Measurements from ENCODE around the gene EVI2B. TPM values are rescaled to one million over a fixed set of nuclear protein-coding genes. Genes with fewer than 3 reads are reported as not detected.
"Not testable (repeated sequence)": the region's sequence is repeated elsewhere in the genome, so short reads cannot be mapped to it uniquely, and the experiment has no call there.

The EVI2B gene
- polyA plus RNA-seq, 3 donors, result 166 to 267 (median 262) TPM

GRCh38 chr17:31289790-31290189 is 24.1 kb downstream of the EVI2B start:
- Mint-ChIP-seq H3K4me1 (peaks cover 9% of the 10 kb centered on the region), H3K27me3 (ENCODE audit: low read depth in 3 of 3) (no peaks in the 10 kb centered on the region), H3K27ac (peak overlapping the region in 1 of 7 donors; percentile 3), H3K36me3 (peaks cover 0 to 6% of the 10 kb centered on the region in 2 donors), H3K4me3 (no peak overlapping the region), H3K9me3 (no peaks in the 10 kb centered on the region)
- H3K79me2 ChIP-seq (ENCODE audit: insufficient read depth, low read length), result no peaks in the 10 kb centered on the region
- peaks cover 0 to 7% of the 10 kb centered on the region in 2 donors for H3K4me1 ChIP-seq (ENCODE audit: control insufficient read depth in 1 of 2, insufficient read depth in 2 of 2, low read length in 2 of 2)
- no peak overlapping the region for H2AFZ ChIP-seq (ENCODE audit: insufficient read depth, low read depth, low read length, poor library complexity, severe bottlenecking)
- no peak overlapping the region for H3K4me3 ChIP-seq (replicated peaks in 1 of 3; ENCODE audit: low read depth in 2 of 3, low read length in 3 of 3)
- no peak for DNase-seq
- H3K9ac ChIP-seq (ENCODE audit: insufficient read depth, low read length, poor library complexity, severe bottlenecking), result no peak overlapping the region
- intact Hi-C loops (cut with micrococcal nuclease), result loop anchor here in 1 of 2 donors (10.0 kb wide), 1 partner anchor 75 kb away; no protein-coding TSS in a partner anchor
- no peaks in the 10 kb centered on the region for H3K36me3 ChIP-seq (replicated peaks in 1 of 2; ENCODE audit: control insufficient read depth in 1 of 2, insufficient read depth in 2 of 2, low read length in 2 of 2)
- H3K4me2 ChIP-seq (replicated peaks; ENCODE audit: extremely low read depth, low read length, poor library complexity, severe bottlenecking), result no peak overlapping the region
- H3K27ac ChIP-seq (ENCODE audit: low read depth in 1 of 2, low read length in 2 of 2), result no peak overlapping the region
- no peaks in the 10 kb centered on the region for H4K20me1 ChIP-seq (ENCODE audit: insufficient read depth, low read length)
- H3K9me3 ChIP-seq (replicated peaks in 1 of 2; ENCODE audit: control insufficient read depth in 1 of 2, insufficient read depth in 1 of 2, low read length in 2 of 2), result no peaks in the 10 kb centered on the region
- no CpG with 5 or more reads among the region's 3 CpGs for WGBS (ENCODE audit: insufficient coverage)
- no peaks in the 10 kb centered on the region for H3K27me3 ChIP-seq (ENCODE audit: control insufficient read depth in 2 of 2, insufficient read depth in 2 of 2, low read length in 2 of 2)
- TF ChIP-seq CTCF (IDR thresholded peaks at IDR 0.05), result no peak

GRCh38 chr17:31287932-31288331 is 25.9 kb downstream of the EVI2B start:
- H3K9me3 ChIP-seq (replicated peaks in 1 of 2; ENCODE audit: control insufficient read depth in 1 of 2, insufficient read depth in 1 of 2, low read length in 2 of 2); H2AFZ ChIP-seq (ENCODE audit: insufficient read depth, low read depth, low read length, poor library complexity, severe bottlenecking); H3K36me3 Mint-ChIP-seq; H3K27me3 Mint-ChIP-seq (ENCODE audit: low read depth in 3 of 3); H3K4me1 ChIP-seq (ENCODE audit: control insufficient read depth in 1 of 2, insufficient read depth in 2 of 2, low read length in 2 of 2); H3K27me3 ChIP-seq (ENCODE audit: control insufficient read depth in 2 of 2, insufficient read depth in 2 of 2, low read length in 2 of 2); H3K9me3 Mint-ChIP-seq; H3K79me2 ChIP-seq (ENCODE audit: insufficient read depth, low read length); H3K4me3 Mint-ChIP-seq; H3K4me1 Mint-ChIP-seq; H3K4me3 ChIP-seq (replicated peaks in 1 of 3; ENCODE audit: low read depth in 2 of 3, low read length in 3 of 3); intact Hi-C loops (cut with micrococcal nuclease); H4K20me1 ChIP-seq (ENCODE audit: insufficient read depth, low read length); H3K9ac ChIP-seq (ENCODE audit: insufficient read depth, low read length, poor library complexity, severe bottlenecking); H3K36me3 ChIP-seq (replicated peaks in 1 of 2; ENCODE audit: control insufficient read depth in 1 of 2, insufficient read depth in 2 of 2, low read length in 2 of 2); H3K27ac ChIP-seq (ENCODE audit: low read depth in 1 of 2, low read length in 2 of 2); H3K27ac Mint-ChIP-seq; H3K4me2 ChIP-seq (replicated peaks; ENCODE audit: extremely low read depth, low read length, poor library complexity, severe bottlenecking); DNase-seq: not testable (repeated sequence)
- WGBS (ENCODE audit: insufficient coverage), result no CpG with 5 or more reads among the region's 1 CpG

All from CD14-positive monocyte (primary cell).